Nephron progenitor cell (in vitro differentiated cells): ENCODE measurements around the gene SDK1.
"Not testable (repeated sequence)": the region's sequence is repeated elsewhere in the genome, so short reads cannot be mapped to it uniquely, and the experiment has no call there.

ENCODE experiments used
- DNase-seq: peaks from one replicate; pipeline ENCODE4 v3.0.0; 2021
- H3K27ac Mint-ChIP-seq: 2 replicates; pipeline ENCODE4 v1.8.0; 2021; ENCODE audit warnings: mild to moderate bottlenecking, moderate library complexity, mixed read lengths
- H3K27me3 Mint-ChIP-seq: 2 replicates; pipeline ENCODE4 v1.8.0; 2021; ENCODE audit warnings: mild to moderate bottlenecking, low read depth, mixed read lengths; ENCODE audit not compliant: poor library complexity
- H3K36me3 Mint-ChIP-seq: 2 replicates; pipeline ENCODE4 v1.8.0; 2021; ENCODE audit warnings: low read depth, mixed read lengths
- H3K4me1 Mint-ChIP-seq: 2 replicates; pipeline ENCODE4 v1.8.0; 2021; ENCODE audit warnings: mixed read lengths
- H3K4me3 Mint-ChIP-seq: 2 replicates; pipeline ENCODE4 v1.8.0; 2021; ENCODE audit warnings: mild to moderate bottlenecking, moderate library complexity, mixed read lengths
- H3K9me3 Mint-ChIP-seq: 2 replicates; pipeline ENCODE4 v1.8.0; 2021; ENCODE audit warnings: mild to moderate bottlenecking, moderate library complexity, mixed read lengths
- TF ChIP-seq, protein P1 (sequence below): fragments of 200-600 bp; sonication (generic); IDR thresholded peaks from 2 replicates; pipeline ENCODE4 v1.5.0; 2021; ENCODE audit warnings: antibody characterized with exemption

The SDK1 gene

DNA sequence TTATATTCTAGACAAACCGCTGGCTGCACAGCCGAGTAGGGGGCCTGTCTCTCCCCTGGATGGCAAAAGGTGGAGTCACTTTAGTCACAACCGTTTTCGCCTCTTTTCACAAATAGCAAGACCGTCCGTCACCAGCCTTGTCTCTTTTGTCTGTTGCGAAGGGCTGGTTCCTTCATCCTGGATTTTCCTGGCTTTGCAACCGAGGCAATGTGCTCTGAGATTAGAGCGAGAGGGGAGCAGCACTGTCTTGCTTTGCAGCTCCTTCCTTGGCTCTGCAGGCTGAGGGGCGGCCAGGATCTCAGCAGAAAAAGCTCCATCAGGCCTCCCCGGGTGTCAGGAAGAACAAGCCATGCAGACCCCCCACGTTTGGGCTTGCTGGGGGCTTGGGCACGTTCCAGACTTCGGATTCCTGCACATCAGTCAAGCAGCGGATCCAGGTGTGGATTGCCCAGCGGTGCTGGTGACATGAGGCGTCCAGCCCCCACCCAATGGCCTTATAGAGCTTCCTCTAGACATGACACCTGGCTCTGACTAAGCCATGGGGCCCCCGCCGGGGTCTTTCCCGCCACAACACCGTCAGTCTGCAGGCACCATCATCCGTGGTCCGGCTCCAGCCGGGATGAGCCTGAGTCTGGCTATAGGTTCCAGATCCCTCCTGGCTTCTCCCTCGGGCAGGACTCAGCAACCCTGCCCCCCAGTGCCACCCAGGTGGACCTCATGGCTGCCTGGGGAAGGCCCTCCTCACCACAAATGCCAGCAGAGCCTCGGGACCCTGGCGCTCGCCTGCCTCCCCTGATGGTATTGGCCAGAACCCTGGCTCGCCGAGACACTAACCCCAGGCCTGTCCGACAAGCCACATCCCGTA is 913.5 kb downstream of the SDK1 start:
- no peak for DNase-seq
- TF ChIP-seq, protein P1, sequence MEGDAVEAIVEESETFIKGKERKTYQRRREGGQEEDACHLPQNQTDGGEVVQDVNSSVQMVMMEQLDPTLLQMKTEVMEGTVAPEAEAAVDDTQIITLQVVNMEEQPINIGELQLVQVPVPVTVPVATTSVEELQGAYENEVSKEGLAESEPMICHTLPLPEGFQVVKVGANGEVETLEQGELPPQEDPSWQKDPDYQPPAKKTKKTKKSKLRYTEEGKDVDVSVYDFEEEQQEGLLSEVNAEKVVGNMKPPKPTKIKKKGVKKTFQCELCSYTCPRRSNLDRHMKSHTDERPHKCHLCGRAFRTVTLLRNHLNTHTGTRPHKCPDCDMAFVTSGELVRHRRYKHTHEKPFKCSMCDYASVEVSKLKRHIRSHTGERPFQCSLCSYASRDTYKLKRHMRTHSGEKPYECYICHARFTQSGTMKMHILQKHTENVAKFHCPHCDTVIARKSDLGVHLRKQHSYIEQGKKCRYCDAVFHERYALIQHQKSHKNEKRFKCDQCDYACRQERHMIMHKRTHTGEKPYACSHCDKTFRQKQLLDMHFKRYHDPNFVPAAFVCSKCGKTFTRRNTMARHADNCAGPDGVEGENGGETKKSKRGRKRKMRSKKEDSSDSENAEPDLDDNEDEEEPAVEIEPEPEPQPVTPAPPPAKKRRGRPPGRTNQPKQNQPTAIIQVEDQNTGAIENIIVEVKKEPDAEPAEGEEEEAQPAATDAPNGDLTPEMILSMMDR, result no peak
- Mint-ChIP-seq H3K9me3 (no peaks in the 10 kb centered on the region), H3K36me3 (peaks cover 10% of the 10 kb centered on the region), H3K4me3 (no peak overlapping the region), H3K4me1 (peaks cover 23% of the 10 kb centered on the region), H3K27ac (no peak overlapping the region), H3K27me3 (peaks cover 10% of the 10 kb centered on the region)

DNA sequence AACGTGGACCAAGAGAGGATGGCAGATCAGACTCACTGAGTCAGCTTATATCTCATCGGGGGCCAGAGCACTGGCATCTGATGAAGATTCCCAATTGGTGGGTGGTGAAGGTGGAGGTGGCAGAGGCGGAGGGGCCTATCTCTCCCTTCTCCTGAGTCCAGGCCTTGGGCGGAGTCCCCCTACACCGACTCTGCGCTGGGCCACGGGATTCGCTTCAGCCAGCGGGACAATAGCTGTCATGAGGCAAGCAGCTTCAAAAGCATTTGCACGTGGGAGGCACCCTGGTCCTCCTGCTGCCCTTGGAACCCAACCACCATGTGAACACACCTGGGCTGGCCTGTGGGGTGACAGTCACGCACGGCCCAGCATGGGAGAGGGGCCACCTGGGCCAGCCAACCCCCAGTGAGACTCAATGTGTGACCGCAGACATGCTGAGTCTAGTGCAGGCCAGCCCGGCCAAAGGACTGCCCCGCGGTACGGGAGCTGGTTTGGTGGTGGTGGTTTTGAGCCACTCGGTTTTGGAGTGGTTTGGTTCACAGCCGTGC is 914.2 kb downstream of the SDK1 start:
- Mint-ChIP-seq H3K4me1 (peaks cover 23% of the 10 kb centered on the region), H3K27ac (no peak overlapping the region)

DNA sequence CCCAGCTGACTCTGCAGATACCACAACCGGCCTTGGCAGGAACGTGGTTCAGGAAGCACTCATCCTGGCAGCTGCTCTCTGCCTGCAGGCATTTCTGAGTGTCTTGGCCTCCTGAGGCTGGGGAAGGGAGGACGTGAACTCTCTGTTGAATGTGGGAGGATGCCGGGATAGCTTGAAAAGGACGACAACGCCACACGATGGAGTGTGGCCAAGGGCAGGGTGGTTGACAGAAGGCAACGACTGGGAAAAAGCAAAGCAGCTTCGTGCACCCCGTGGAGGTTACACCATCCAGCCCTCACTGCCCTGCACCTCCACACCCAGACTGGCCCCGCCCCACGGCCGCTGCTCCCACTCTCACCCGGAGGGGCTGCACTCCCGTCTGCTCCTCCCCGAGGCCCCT is 915.0 kb downstream of the SDK1 start:
- no peaks in the 10 kb centered on the region for H3K9me3 Mint-ChIP-seq
- H3K27ac Mint-ChIP-seq, result no peak overlapping the region
- peaks cover 10% of the 10 kb centered on the region for H3K27me3 Mint-ChIP-seq
- peaks cover 3% of the 10 kb centered on the region for H3K36me3 Mint-ChIP-seq
- H3K4me1 Mint-ChIP-seq, result peaks cover 17% of the 10 kb centered on the region
- DNase-seq, result no peak
- TF ChIP-seq, protein P1, result no peak
- no peak overlapping the region for H3K4me3 Mint-ChIP-seq

More for the DNA sequence above, 914.2 kb downstream of the SDK1 start:
- no peak for DNase-seq
- Mint-ChIP-seq H3K9me3 (no peaks in the 10 kb centered on the region), H3K27me3 (peaks cover 10% of the 10 kb centered on the region), H3K36me3 (peaks cover 10% of the 10 kb centered on the region), H3K4me3 (no peak overlapping the region)
- TF ChIP-seq, protein P1, result no peak

DNA sequence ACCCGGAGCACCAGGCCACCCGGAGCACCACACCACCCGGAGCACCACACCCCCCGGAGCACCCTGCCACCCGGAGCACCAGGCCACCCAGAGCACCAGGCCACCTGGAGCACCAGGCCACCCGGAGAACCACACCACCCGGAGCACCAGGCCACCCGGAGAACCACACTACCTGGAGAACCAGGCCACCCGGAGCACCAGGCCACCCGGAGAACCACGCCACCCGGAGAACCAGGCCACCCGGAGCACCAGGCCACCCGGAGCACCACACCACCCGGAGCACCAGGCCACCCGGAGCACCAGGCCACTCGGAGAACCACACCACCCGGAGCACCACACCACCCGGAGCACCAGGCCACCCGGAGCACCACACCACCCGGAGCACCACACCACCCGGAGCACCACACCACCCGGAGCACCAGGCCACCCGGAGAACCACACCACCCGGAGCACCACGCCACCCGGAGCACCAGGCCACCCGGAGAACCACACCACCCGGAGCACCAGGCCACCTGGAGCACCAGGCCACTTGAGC is 916.1 kb downstream of the SDK1 start:
- not testable (repeated sequence) for H3K9me3 Mint-ChIP-seq, H3K36me3 Mint-ChIP-seq, H3K4me3 Mint-ChIP-seq, DNase-seq, H3K27ac Mint-ChIP-seq, H3K27me3 Mint-ChIP-seq
- peaks cover 14% of the 10 kb centered on the region for H3K4me1 Mint-ChIP-seq

DNA sequence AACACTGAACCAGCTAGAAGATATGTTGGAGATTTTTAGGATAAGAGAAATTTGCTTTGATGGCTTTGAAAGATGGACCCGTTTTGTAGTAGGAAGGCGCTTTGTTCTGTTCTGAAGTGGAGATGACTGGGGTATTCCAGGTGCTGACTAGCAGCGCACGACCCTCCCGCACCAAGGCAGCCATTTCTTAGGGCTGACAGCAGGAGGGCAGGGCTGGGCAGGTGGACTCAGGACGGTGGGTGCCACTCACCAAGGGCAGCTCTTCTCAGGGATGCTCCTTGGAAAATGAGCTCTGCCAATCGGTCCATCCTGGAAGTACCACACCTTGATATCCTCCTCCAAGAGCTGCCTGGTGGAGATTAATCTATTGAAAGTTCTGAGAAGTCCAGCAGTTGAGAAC is 917.4 kb downstream of the SDK1 start:
- Mint-ChIP-seq H3K4me3 (no peak overlapping the region), H3K9me3 (peaks cover 8% of the 10 kb centered on the region)

DNA sequence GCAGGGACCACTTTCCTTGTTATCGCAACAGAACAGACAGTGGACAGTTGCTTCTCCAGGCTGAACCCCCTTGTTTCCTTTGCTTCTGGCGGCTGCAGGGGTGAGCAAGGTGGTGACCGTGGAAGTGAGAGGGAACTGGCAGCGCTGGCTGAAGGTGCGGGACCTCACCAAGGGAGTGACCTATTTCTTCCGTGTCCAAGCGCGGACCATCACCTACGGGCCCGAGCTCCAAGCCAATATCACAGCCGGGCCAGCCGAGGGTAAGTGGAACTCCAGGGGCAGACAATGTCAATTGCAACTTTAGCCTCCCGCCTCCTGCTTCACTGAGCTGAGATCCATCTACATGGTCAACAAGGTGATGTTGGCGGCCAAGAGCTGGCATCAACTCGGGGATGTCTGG is 919.0 kb downstream of the SDK1 start:
- H3K27ac Mint-ChIP-seq, result no peak overlapping the region
- no peak for DNase-seq

More for the DNA sequence above, 917.4 kb downstream of the SDK1 start:
- TF ChIP-seq, protein P1, result no peak
- Mint-ChIP-seq H3K27ac (no peak overlapping the region), H3K27me3 (peaks cover 4% of the 10 kb centered on the region), H3K36me3 (peaks cover 18% of the 10 kb centered on the region), H3K4me1 (peaks cover 20% of the 10 kb centered on the region)
- DNase-seq, result no peak

More for the DNA sequence above, 919.0 kb downstream of the SDK1 start:
- Mint-ChIP-seq H3K4me1 (peaks cover 11% of the 10 kb centered on the region), H3K4me3 (no peak overlapping the region), H3K36me3 (peaks cover 25% of the 10 kb centered on the region), H3K27me3 (peaks cover 4% of the 10 kb centered on the region), H3K9me3 (peaks cover 10% of the 10 kb centered on the region)
- TF ChIP-seq, protein P1, result no peak
